Activated T-helper 17 cell treated with anti-CD3 and anti-CD28 coated beads, Interleukin-2, amount 50 U/mL, for 72 hours (primary cell): Measurements from ENCODE around the gene IDS. TPM values are rescaled to one million over a fixed set of nuclear protein-coding genes. Genes with fewer than 3 reads are reported as not detected.
A peak's percentile ranks its signal among the peaks of the same experiment; 100 is the strongest.
"Not testable (repeated sequence)": the region's sequence is repeated elsewhere in the genome, so short reads cannot be mapped to it uniquely, and the experiment has no call there.

Source experiments
- ATAC-seq: fragments of 150-1000 bp; cut with Tn5 transposase; replicated peaks from 2 replicates; pipeline ENCODE4 v1.10.0; 2021; ENCODE audit warnings: mild to moderate bottlenecking, moderate library complexity
- H3K27ac Mint-ChIP-seq: one replicate; pipeline ENCODE4 v1.8.0; 2022; ENCODE audit warnings: mixed read lengths
- H3K27me3 Mint-ChIP-seq: one replicate; pipeline ENCODE4 v1.8.0; 2022; ENCODE audit warnings: mixed read lengths
- H3K36me3 Mint-ChIP-seq: one replicate; pipeline ENCODE4 v1.8.0; 2022; ENCODE audit warnings: low read depth, mild to moderate bottlenecking, mixed read lengths
- H3K4me1 Mint-ChIP-seq: one replicate; pipeline ENCODE4 v1.8.0; 2022; ENCODE audit warnings: mixed read lengths
- H3K4me3 Mint-ChIP-seq: one replicate; pipeline ENCODE4 v1.8.0; 2022; ENCODE audit warnings: mild to moderate bottlenecking, mixed read lengths
- H3K9me3 Mint-ChIP-seq: one replicate; pipeline ENCODE4 v1.8.0; 2022; ENCODE audit warnings: mixed read lengths
- total RNA-seq, 2 donors: library from RNA; stranded (reverse); gene quantifications; one replicate each; pipeline ENCODE4 v1.2.3, GENCODE V29; 2022

The IDS gene
- total RNA-seq, 2 donors from 2014 or later: 91.4 to 127 TPM

DNA sequence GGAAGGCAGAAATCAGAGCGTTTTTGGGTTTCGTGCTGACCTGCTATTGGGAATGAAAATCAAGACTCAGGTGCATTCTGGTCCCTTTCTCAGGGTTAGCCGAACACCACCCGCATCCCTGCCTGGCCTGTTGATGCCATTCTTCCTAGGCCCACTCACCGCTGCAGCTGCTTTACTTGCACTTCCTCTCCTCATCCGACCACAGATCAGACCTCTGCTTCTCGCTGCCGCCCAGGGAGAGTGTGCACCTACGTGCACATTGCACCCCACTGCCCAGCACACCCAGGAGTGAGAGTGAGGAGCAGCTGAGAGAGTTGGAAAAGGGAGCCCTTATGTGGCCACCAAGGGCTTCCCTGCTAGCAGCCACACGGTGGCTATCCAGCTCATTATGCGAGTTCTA is 32.4 kb upstream of the IDS start:
- H3K9me3 Mint-ChIP-seq, H3K4me3 Mint-ChIP-seq, ATAC-seq, H3K4me1 Mint-ChIP-seq, H3K27ac Mint-ChIP-seq, H3K27me3 Mint-ChIP-seq: not testable (repeated sequence)
- H3K36me3 Mint-ChIP-seq: peaks cover 25% of the 10 kb centered on the region

- H3K4me1 Mint-ChIP-seq, H3K27ac Mint-ChIP-seq, H3K9me3 Mint-ChIP-seq, H3K4me3 Mint-ChIP-seq, ATAC-seq, H3K27me3 Mint-ChIP-seq: not testable (repeated sequence)
- H3K36me3 Mint-ChIP-seq: peaks cover 22% of the 10 kb centered on the region
These were observed 30.0 kb upstream of the IDS start for GRCh38 chrX:149534926-149535602.

DNA sequence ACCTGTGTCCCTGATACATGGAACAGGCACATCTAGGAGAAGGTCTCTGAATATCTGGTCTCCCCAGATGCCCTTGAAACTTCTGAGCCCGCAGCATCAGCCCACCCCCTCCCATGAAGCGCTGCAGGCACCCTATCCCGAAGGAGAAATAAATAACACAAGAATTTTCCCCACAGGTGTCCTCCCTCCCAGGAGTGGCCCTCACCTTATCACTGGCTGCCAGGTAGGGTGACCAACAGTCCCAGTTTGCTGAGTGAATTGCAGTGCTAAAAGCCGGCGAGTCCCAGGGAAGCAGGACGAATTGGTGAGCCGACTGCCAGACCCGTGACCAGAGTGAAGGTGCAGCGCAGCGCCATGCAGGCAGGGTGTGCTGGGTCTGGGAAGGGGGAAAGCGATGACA is 28.9 kb upstream of the IDS start:
- not testable (repeated sequence) for H3K4me1 Mint-ChIP-seq, H3K27ac Mint-ChIP-seq, H3K9me3 Mint-ChIP-seq, H3K4me3 Mint-ChIP-seq, ATAC-seq, H3K27me3 Mint-ChIP-seq
- H3K36me3 Mint-ChIP-seq: peaks cover 16% of the 10 kb centered on the region

GRCh38 chrX:149532868-149533267 is 27.8 kb upstream of the IDS start:
- not testable (repeated sequence) for ATAC-seq, H3K4me3 Mint-ChIP-seq, H3K4me1 Mint-ChIP-seq, H3K27ac Mint-ChIP-seq, H3K27me3 Mint-ChIP-seq, H3K9me3 Mint-ChIP-seq
- peaks cover 15% of the 10 kb centered on the region for H3K36me3 Mint-ChIP-seq

DNA sequence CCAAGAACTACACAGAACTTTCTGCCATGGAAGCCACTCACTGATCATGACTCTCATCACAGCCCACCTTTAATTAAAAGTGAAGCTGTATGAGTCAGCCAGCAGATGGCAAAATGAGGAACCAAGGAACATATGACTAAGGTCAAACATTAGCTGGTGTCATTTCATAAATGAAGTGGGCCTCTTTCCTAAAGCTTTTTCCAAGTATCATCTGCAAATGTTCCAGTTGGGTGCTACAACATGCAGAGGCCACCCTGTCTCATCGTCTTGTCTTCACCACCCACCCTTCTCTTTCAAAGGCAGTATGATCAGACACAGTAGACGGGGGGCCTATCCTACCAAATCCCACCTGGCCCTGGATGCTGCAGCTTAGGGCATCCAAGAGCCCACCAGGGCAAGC is 26.5 kb upstream of the IDS start:
- peak; percentile 65 for ATAC-seq
- Mint-ChIP-seq H3K9me3 (no peaks in the 10 kb centered on the region), H3K36me3 (peaks cover 15% of the 10 kb centered on the region), H3K4me1 (peaks cover 5% of the 10 kb centered on the region), H3K27me3 (no peaks in the 10 kb centered on the region), H3K27ac (peak overlapping the region; percentile 81), H3K4me3 (peak overlapping the region; percentile 48)

- Mint-ChIP-seq H3K9me3 (no peaks in the 10 kb centered on the region), H3K36me3 (peaks cover 15% of the 10 kb centered on the region), H3K27me3 (no peaks in the 10 kb centered on the region), H3K4me1 (peaks cover 5% of the 10 kb centered on the region), H3K4me3 (no peak overlapping the region), H3K27ac (peak overlapping the region; percentile 70)
- ATAC-seq: no peak
These were observed 23.3 kb upstream of the IDS start for GRCh38 chrX:149528381-149528780.

DNA sequence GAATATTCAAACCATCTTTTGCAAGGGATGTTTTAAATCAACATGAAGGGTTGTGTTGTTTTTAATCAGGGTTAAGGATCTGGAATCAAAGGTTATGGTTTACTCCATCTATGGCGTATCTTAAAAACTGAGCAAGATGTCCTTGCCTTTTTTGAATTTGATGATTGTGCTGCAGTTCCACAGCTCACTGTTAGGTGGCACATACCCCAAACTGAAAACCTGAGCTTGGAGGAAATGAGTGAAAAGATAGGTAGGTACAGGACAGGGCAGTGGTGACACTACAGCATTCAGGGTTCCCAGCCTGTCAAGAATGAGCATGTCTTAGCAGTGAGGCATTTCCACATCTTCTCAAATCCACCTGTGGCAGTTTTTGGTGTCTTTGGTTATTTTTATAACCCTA is 22.6 kb upstream of the IDS start:
- peak; percentile 30 for ATAC-seq
- H3K27ac Mint-ChIP-seq: peak overlapping the region; percentile 70
- no peak overlapping the region for H3K4me3 Mint-ChIP-seq
- no peaks in the 10 kb centered on the region for H3K27me3 Mint-ChIP-seq
- no peaks in the 10 kb centered on the region for H3K9me3 Mint-ChIP-seq
- H3K36me3 Mint-ChIP-seq: peaks cover 15% of the 10 kb centered on the region
- H3K4me1 Mint-ChIP-seq: peaks cover 5% of the 10 kb centered on the region

DNA sequence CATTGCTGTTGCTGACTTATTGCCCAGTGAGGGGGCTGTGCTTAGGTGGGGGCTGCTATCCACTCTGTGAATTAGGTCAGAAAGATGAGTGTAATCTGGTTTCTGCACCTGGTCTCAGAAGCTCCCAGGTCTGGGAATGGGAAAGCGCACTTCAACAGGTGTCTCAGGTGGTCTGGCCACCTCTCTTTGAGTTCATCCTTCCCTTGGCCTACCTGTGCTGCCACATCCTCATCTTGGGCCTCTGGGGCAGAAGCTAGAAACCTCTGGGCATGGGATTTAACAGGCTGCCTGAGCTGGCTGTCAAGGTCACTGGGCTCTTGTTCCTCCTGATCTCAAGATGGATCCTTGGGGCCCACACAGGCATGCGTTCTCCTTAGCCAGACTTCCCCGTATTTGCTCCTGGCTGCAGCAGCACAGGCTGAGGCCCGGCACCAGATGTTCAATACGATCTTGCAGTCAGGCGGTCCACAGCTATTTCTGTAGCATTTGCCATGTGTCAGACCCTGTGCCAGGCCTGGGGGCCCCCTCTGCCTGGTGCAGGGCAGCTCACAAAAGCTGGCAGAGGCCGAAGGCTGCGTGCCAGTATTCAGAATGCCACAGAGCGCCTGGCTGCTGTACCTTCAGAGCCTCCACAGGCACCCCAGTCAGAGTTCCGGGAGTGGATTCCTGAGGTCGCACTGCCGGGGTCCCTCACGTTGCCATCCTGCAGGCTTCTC is 21.4 kb upstream of the IDS start:
- Mint-ChIP-seq H3K4me3 (peak overlapping the region; percentile 15), H3K27ac (peak overlapping the region; percentile 62)
- not testable (repeated sequence) for H3K4me1 Mint-ChIP-seq, H3K9me3 Mint-ChIP-seq, H3K27me3 Mint-ChIP-seq, H3K36me3 Mint-ChIP-seq, ATAC-seq

DNA sequence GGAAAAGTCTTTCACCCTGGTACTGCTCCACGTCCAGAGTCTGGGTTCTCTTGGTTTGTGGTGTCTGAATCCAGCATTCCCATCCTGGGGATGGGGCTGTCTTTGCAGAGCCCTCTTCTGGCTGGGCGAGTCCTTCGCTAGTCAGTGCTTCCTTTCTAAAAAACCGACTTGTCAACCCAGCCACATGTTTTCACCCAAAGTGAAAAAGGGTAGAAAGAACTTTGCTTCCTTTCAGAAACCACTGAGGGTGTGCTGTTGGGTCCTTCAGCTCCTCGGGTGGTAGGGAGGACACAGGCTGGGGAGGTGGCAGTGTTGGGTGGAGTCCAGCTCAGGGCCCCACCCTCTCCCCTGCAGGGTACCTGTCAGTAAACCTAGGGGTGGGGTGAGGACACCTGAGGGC is 20.8 kb upstream of the IDS start:
- not testable (repeated sequence) for H3K9me3 Mint-ChIP-seq, H3K4me1 Mint-ChIP-seq, H3K36me3 Mint-ChIP-seq, H3K27me3 Mint-ChIP-seq
- peak; percentile 49 for ATAC-seq
- H3K27ac Mint-ChIP-seq: peak overlapping the region; percentile 62
- peak overlapping the region; percentile 15 for H3K4me3 Mint-ChIP-seq

DNA sequence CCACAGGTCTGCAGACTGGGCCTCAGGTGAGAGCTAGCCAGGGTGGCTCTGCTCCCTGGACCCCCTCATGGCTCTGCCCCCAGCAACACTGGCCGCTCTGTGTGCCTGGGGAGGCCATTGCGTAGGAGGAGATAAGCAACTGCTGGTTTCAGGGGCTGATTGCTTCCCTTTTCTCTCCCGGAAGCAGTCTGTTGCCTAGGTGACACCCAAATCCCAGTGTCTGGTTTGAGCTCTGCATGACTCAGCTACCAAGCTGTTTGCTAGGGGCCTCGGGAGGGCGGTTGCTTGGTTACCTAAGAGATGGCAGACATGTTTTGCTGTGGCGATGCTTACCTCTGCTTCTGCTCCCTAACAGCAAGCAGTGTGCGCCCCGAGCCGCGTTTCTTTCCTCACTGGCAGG is 20.3 kb upstream of the IDS start:
- peak overlapping the region; percentile 62 for H3K27ac Mint-ChIP-seq
- H3K36me3 Mint-ChIP-seq, H3K9me3 Mint-ChIP-seq, H3K4me1 Mint-ChIP-seq, H3K27me3 Mint-ChIP-seq: not testable (repeated sequence)
- H3K4me3 Mint-ChIP-seq: peak overlapping the region; percentile 15
- peak; percentile 92 for ATAC-seq

GRCh38 chrX:149522916-149523315 is 17.8 kb upstream of the IDS start:
- Mint-ChIP-seq H3K4me1 (peaks cover 5% of the 10 kb centered on the region), H3K36me3 (no peaks in the 10 kb centered on the region), H3K27me3 (no peaks in the 10 kb centered on the region), H3K9me3 (no peaks in the 10 kb centered on the region), H3K27ac (peak overlapping the region; percentile 28), H3K4me3 (no peak overlapping the region)
- ATAC-seq: no peak

DNA sequence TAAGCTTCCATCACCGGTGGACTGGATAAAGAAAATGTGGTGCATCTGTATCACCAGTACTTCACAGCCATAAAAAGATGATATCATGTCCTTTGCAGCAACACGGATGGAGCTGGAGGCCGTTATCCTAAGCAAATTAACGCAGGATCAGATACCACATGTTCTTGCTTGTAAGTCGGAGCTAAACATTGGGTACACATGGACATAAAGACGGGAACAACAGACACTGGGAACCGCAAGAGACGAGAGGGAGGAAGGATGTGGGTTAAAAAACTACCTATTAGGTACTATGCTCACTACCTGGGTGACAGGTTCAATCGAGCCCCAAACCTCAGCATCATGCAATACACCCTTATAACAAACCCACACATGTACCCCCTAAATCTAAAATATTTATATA is 16.3 kb upstream of the IDS start:
- ATAC-seq: no peak
- Mint-ChIP-seq H3K9me3 (no peaks in the 10 kb centered on the region), H3K27ac (peak overlapping the region; percentile 83), H3K27me3 (no peaks in the 10 kb centered on the region), H3K4me1 (peaks cover 5% of the 10 kb centered on the region), H3K4me3 (peak overlapping the region; percentile 69), H3K36me3 (no peaks in the 10 kb centered on the region)

DNA sequence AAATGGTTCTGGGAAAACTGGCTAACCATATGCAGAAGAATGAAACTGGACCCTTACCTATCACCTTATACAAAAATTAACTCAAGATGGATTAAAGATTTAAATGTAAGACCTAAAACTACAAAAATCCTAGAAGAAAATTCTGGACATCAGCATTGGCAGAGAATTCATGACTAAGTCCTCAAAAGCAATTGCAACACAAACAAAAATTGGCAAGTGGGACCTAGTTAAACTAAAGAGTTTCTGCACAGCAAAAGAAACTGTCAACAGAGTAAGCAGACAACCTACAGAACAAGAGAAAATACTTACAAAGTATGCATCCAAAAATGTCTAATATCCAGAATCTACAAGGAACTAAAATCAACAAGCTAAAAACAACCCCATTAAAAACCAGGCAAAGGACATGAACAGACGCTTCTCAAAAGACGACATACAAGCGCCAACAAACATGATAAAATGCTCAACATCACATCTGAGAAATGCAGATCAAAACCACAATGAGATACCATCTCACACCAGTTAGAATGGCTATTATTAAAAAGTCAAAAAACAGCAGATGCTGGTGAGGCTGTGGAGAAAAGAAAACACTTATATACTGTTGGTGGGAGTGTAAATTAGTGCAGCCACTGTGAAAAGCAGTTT is 15.7 kb upstream of the IDS start:
- not testable (repeated sequence) for H3K27me3 Mint-ChIP-seq, H3K9me3 Mint-ChIP-seq, H3K36me3 Mint-ChIP-seq, ATAC-seq, H3K4me1 Mint-ChIP-seq
- H3K4me3 Mint-ChIP-seq: peak overlapping the region; percentile 69
- H3K27ac Mint-ChIP-seq: peak overlapping the region; percentile 83

DNA sequence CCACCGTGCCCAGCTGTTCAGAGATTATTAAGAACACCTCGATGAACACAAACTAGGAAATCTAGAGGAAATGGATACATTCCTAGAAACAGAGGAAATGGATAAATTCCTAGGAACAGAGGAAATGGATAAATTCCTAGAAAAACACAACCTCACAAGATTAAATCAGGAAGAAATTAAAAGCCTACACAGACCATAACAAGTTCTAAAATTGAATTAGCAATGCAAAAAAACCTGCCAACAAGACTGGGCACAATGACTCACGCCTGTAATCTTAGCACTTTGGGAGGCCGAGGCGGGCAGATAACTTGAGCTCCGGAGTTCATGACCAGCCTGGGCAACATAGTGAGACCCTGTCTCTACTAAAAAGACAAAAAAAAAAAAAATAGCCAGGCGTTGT is 13.1 kb upstream of the IDS start:
- Mint-ChIP-seq H3K36me3 (no peaks in the 10 kb centered on the region), H3K27ac (no peak overlapping the region), H3K27me3 (no peaks in the 10 kb centered on the region), H3K4me1 (peaks cover 9% of the 10 kb centered on the region), H3K9me3 (no peaks in the 10 kb centered on the region), H3K4me3 (no peak overlapping the region)
- ATAC-seq: no peak

DNA sequence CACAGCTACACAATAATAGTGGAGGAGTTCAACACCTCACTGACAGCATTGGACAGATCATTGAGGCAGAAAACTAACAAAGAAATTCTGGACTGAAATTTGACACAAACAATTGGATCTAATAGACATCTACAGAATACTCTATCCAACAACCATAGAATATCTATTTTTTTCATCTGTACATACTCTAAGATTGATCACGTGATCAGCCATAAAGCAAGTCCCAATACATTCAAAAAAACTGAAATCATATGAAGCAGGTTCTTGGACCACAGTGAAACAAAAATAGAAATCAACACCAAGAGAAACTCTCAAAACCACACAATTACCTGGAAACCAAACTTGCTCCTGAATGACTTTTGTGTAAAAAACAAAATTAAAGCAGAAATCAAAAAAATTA is 12.2 kb upstream of the IDS start:
- Mint-ChIP-seq H3K36me3 (no peaks in the 10 kb centered on the region), H3K4me3 (no peak overlapping the region), H3K27ac (no peak overlapping the region), H3K4me1 (peaks cover 8% of the 10 kb centered on the region), H3K27me3 (no peaks in the 10 kb centered on the region), H3K9me3 (no peaks in the 10 kb centered on the region)
- ATAC-seq: no peak
